ENCODE data around the gene KRTAP5-7.
A peak's percentile ranks its signal among the peaks of the same experiment; 100 is the strongest.
"Not testable (repeated sequence)": the region's sequence is repeated elsewhere in the genome, so short reads cannot be mapped to it uniquely, and the experiment has no call there.

The KRTAP5-7 gene

DNA sequence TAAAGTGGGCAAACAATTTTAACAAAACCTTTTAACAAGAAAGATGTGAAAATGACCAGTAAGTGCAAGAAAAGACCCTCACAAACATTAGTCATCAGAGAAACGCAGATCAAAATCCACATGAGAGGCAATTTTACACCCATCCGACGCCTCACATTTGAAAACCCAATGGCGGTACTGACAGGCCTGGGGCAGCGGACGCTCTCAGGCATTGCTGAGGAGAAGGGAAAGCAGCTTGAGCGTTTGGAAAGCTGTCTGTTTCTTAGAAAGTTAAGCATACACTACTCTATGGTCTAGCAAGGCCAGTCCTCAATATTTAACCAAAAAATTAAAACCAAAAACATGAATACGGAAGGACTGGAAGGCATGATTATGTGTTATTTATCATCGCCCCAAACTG, 8.8 kb downstream of the KRTAP5-7 start:
- no peak for DNase-seq

DNA sequence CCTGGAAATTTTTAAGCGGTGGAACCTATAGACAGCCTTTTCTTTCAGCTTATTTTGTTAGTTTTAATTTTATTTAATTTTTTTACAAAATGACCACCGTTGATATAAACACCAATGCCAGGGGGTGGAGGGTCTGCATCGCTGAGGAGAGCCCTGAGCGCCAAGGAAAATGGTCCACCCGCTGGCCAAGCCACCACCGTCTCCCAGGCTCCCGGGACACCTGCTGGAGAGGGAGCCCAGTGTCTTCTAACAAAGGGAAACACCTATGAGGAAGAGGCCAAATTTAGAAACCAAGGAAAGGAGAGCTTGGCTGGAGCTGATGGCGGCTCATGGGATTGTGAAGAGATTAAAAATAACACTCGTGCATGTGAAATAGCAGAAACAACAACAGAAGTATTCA, 10.5 kb downstream of the KRTAP5-7 start:
- DNase-seq, result no peak

DNA sequence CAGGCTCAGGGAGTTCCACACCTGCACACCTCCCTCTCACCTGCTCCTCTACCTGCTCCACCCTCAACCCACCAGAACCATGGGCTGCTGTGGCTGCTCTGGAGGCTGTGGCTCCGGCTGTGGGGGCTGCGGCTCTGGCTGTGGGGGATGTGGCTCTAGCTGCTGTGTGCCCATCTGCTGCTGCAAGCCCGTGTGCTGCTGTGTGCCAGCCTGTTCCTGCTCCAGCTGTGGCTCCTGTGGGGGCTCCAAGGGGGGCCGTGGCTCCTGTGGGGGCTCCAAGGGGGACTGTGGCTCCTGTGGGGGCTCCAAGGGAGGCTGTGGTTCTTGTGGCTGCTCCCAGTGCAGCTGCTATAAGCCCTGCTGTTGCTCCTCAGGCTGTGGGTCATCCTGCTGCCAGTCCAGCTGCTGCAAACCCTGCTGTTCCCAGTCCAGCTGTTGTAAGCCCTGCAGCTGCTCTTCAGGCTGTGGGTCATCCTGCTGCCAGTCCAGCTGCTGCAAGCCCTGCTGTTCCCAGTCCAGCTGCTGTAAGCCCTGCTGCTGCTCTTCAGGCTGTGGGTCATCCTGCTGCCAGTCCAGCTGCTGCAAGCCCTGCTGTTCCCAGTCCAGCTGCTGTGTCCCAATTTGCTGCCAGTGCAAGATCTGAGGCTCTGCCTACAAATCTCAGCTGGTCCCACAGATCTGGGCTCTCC, 11.1 kb downstream of the KRTAP5-7 start, which contains the start of gene KRTAP5-8:
Gene KRTAP5-8 (plus strand): TSS at position 49 of the 689 bp plus-strand sequence. CDS start 31 bp downstream, at position 80.
- DNase-seq, result not testable (repeated sequence)

DNA sequence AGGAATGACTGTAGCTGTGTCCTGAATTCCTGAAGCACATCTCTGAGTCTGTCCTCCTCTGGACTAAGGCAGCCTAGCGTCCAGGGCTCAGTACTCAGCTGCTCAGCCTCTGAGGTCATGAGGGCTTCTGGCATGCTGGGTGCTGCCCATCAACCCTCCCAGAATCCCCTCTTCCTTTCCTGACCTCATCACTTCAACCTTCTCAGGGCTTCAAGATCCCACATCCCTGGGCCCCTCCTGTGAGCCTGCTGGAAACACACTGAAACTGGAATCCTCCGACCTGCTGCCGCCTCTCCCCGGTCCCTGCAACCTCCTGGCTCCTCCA, 11.6 kb downstream of the KRTAP5-7 start:
- no peak for DNase-seq

DNA sequence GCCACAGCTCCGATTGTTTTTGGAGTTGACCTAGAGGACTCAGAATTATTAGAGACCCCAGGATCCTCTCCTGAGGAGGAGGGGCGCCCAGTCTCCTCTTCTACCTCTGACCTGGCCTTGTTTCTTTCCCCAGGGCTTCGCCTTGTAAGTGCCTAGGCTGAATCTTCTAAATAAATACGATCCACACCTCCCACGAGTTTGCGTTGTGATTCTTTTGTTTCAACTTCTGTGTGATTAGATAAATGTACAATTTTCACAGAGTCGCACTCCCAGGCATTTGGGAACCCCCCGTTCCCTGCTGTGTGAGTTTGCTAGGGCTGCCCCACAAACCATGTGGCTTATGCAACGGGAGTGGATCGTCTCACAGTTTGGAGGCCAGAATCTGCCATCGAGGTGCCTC, 11.9 kb downstream of the KRTAP5-7 start:
- no peak for DNase-seq

DNA sequence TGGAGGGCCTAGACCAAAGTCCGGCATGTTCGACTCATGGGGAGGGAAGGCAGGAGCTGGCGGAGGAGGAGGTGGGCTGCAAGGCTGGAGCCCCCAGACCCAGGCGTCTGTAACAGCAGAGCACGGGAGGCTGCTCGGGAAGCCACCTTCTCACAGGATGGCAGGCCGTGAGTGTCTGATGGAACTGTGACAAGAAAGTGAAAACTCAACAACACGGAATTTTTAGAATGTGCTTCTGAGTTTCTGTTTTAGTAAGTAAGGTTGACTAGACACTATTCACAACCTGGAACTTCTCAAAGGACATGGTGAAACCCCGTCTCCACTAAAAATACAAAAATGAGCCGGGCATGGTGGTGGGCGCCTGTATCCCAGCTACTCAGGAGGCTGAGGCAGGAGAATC, 12.9 kb downstream of the KRTAP5-7 start:
- not testable (repeated sequence) for DNase-seq

DNA sequence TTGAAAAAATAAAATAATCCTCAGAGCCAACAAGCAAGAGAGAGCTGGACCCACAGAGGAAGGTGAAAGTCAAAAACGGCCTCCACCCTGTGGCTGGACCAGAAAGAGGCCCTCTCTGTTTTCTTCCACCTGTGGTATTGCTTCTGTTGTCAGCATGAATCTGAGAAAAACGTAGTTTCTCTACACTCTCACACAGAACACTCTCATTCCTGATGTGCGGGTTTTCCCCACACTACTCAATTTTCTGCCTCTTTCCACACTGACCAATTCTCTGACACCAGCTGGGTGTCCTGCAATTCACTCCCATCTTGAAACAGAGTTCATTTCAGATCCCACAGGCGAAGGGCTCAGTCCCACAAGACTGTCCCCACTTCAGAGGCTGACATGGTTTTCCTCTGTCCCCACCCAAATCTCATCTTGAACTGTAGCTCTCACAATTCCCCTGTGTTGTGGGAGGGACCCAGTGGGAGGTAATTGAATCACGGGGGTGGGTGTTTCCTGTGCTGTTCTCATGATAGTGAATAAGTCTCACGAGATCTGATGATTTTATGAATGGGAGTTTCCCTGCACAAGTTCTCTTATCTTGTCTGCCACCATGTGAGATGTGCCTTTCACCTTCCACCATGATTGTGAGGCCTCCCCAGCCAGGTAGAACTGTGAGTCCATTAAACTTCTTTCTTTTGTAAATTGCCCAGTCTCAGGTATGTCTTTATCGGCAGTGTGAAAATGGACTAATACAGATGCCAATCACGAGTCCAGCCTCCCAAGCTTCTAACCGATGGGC, 13.6 kb downstream of the KRTAP5-7 start:
- not testable (repeated sequence) for DNase-seq

DNA sequence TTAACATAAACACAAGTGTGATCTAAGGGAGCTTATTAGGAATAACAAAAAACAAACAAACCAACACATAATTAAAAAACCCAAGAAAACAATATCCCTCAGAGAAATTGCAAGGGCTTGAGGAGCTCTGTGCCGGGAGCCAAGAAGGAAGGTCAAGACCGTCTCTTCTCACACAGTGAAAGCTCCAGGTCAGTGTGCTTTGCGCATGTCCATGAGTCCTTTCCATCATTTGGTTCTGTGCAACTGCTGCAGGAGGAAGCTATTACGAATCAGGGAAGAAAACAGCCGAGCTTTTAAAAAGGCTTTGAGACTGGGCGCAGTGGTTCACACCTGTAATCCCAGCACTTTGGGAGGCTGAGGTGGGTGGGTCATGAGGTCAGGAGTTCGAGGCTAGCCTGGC, 15.3 kb downstream of the KRTAP5-7 start:
- no peak for DNase-seq

DNA sequence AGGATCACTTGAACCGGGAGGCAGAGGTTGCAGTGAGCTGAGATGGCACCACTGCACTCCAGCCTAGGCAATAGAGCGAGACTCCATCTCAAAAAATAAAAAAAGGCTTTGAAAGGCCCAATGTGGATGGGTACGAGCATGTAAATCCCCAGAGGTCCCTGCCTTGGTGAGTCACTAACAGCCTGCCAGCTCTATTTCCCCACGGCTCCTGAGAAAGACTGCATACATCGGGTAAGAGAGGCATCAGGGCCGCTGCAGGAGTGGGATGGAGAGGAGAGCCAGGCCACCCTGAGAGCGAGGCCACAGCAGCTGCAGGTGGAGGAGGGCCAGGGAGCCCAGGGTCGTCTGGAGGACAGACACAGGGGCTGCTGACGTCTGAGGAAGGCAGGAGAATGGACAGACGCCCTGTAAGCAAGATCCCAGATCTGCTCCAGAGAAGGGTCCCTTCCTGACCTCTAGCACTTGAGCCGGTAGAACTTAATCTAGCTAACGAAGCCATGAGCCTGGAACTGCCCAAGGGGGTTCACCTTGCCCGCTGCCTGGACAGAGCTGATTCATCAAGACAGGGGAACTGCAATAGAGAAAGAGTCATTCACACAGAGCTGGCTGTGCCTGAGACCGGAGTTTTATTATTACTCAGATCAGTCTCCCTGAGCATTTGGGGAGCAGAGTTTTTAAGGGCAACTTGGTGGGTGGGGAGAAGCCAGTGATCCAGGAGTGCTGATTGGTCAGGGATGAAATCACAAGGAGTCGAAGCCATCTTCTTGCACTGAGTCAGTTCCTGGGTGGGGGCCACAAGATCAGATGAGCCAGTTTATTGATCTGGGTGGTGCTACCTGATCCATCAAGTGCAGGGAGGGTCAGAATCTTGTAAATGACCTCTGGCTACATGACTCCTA, 16.1 kb downstream of the KRTAP5-7 start:
- DNase-seq, result no peak

DNA sequence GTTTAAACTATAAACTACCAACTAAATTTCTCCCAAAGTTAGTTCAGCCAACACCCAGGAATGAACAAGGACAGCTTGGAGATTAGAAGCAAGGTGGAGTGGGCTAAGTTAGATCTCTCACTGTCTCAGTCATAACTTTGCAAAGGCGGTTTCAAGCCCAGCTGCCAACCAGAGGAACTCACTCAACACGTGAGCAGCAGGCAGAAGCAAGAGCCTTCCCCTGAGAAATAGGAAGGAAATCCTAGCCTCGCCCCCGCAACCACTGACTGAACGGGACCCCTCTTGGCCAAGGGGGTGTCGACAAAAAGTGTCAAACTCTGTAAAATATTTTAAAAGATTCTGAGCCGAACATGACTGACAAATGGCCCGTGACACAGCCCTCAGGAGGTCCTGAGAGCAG, 16.8 kb downstream of the KRTAP5-7 start:
- DNase-seq, result no peak

DNA sequence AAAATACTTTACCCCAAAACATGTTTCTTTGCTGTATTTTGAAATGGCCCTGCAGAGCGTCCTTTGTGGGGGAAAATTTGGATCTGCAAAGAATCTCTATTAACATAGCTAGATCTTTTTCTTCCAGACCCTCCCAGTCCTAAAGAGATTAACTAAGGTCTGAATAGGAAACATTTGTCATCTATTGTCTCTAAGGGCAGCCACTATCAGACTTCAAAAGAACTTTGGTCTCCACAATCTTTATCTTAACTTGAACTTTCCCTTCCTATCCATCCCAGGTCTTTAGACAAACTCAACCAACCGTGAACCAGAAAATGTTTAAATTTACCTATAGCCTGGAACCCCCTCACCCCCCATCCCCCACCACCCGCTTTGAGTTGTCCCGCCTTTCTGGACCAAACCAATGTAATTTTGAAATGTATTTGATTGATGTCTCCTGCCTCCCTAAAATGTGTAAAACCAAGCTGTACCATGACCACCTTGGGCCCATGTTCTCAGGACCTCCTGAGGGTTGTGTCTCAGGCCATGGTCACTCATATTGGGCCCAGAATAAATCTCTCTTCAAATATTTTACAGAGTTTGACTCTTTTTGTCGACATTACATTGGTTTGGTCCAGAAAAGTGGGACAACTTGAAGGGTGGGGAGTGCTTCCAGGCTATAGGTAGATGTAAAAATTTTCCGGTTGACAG, 17.6 kb downstream of the KRTAP5-7 start:
- DNase-seq, result no peak

DNA sequence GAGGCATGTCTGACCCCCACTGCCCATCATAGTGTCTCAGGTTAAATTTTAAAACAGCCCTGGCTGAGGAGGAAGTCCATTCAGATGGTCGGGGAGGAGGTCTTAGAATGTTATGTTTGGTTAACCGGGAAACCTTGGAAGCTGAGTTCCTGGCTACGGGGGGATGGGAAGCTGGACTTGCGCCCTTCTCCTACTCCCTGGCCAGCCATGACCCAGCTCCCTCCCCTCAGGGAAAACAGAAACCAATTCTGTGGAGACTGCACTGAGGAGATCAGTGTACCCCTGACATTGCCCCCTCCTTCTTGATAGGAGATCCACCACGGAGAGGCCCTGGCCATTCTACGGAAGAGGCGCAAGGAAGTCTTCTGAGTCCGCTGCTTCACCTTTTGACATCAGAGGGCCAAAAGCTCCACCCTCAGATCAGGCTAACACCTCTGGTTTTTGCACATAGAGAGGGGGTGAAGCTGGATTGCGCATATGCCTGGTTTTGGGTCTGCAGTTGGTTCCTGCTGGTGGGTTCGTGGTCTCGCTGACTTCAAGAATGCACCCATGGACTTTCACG, 18.4 kb downstream of the KRTAP5-7 start:
- no peak for DNase-seq

DNA sequence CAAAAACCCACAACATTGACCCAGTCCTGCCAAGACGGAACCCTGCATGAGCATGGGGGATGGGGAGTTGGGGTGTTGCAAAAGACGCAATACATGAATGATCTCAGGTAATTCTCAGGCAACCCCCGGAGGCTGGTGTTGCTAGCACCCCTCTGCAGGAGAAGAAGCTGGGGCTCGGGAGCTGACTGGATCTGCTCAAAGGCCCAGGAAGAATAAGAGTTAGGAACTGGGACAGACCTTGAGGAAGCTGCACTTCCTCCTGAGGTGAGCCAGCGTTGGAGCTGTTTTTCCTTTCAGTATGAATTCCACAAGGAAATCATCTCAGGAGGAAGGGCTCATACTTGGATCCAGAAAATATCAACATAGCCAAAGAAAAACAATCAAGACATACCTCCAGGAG, 21.1 kb downstream of the KRTAP5-7 start, which contains the start of gene KRTAP5-9:
Gene KRTAP5-9 (plus strand): TSS at position 301 of the 400 bp plus-strand sequence. CDS start 238 bp downstream, outside the sequence.
- no peak for DNase-seq

DNA sequence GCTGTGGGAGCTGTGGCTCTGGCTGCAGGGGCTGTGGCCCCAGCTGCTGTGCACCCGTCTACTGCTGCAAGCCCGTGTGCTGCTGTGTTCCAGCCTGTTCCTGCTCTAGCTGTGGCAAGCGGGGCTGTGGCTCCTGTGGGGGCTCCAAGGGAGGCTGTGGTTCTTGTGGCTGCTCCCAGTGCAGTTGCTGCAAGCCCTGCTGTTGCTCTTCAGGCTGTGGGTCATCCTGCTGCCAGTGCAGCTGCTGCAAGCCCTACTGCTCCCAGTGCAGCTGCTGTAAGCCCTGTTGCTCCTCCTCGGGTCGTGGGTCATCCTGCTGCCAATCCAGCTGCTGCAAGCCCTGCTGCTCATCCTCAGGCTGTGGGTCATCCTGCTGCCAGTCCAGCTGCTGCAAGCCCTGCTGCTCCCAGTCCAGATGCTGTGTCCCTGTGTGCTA, 21.7 kb downstream of the KRTAP5-7 start:
- DNase-seq, result no peak

DNA sequence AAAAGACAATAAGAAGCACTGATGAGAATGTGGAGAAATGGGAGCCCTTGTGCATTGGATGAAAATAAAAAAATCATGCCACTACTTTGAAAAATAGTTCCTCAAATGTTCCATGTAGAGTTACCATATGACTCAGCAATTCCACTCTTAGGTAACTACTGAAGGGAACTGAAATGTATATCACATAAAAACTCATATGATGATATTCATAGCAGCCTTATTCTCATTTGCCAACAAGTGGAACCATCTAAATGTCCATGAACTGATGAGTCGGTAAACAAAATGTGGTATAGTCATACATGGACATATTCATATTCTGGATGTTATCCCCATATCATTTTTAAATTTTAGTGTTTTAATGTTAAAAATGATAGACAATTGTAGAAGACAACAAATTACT, 24.6 kb downstream of the KRTAP5-7 start:
- no peak for DNase-seq

DNA sequence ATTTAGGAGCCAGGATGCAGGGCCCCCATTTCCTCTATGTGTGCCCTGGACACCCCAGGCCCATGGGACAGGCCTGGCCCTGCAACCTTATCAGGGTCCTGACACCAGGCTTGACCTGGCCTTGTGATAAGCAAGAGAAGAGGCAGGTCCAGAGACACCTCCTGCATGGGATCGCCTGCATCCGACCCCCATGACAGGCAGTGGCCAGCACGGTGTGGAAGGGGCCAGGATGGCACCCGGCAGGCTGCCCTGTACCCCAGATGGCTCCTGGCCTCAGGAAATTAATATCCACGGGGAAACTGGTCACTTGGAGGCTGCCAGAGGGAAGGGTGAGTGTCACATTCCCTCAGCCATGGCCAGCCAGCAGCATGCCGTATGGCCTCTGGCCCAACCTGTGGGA, 27.9 kb downstream of the KRTAP5-7 start:
- DNase-seq, result no peak

DNA sequence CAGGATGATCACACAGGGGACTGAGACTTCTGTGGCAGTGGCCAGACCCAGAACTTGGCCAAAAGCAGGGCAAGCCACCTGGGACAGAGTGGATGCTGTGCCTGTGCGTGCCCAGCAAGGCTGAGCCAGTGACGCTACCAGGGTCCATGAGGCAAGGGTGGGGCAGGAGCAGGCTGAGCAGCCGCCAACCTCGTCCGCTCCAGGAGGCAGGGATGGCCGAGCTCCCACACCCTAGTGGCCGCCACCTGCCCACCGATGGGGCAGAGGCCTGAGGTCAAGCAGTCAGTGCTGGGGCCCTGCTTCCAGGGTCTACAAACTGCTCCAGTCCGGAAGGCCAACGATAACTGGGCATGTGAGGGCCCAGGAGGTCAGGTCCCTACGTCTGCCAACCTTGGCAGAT, 28.4 kb downstream of the KRTAP5-7 start:
- no peak for DNase-seq

DNA sequence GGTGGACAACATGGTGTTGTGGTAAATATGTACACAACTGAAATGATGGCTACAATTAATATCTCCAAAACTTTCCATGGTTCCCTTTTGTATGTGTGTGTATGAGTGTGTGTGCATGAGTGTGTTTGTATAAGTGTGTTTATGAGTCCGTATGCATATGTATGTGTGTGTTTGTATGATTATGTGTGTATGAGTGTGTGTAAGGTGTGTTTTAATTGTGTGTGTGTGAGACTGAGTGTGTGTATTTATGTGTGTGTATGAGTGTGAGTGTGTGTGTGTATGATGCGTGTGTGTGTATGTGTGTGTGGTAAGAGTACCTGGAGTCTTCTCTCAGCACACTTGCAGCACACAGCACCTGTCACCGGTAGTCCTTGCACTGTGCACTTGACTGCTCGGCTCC, 29.0 kb downstream of the KRTAP5-7 start:
- DNase-seq, result no peak

DNA sequence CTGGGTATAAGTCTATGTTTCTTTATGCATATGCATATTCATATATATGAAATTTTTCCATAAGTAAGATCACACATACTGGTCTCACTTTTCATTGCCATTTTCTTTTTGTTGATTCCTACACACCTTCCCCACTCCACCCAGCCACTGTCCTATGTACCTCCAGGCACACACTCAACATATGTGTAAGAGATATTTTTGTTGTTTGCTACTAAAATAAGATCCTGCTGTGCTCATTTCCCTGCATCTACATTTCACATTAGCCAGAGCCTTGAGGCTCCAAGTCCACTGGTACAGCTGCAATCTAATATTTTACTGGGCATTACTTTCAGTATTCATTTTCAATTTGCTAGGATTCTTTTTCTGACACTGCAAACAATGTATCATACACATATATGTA, 30.2 kb downstream of the KRTAP5-7 start:
- no peak for DNase-seq

DNA sequence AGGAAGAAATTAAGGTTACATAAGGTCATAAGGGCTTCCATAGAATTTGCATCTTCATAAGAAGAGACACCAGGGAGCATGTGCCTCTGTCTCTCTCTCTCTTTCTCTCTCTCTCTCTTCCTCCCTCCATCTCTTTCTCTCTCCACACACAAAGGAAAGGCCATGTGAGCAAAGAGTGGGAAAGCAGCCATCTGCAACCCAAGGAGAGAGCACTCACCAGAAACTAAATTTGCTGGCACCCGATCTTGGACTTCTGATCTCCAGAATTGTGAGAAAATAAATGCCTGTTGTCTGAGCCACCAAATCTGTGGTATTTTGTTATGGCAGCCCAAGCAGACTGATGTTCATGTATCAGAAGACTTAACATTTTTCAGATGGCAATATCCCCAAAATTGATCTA, 31.9 kb downstream of the KRTAP5-7 start:
- no peak for DNase-seq

DNA sequence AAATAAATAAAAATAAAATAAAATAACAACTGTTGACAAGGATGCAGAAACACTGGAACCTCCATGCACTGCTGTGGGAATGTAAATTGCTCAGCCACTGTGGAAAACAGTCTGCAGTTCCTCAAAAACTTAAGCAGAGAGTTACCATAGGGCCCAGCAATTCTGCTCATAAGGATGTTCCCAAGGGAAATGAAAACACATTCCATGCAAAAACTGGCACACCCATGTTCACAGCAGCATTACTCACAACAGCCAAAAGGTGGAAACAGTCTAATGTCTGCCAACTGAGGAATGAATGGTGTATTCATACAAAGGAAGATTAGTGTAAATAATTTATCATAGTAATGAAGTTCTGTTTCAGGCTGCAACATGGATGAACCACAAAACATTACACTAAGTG, 35.1 kb downstream of the KRTAP5-7 start:
- DNase-seq, result no peak

DNA sequence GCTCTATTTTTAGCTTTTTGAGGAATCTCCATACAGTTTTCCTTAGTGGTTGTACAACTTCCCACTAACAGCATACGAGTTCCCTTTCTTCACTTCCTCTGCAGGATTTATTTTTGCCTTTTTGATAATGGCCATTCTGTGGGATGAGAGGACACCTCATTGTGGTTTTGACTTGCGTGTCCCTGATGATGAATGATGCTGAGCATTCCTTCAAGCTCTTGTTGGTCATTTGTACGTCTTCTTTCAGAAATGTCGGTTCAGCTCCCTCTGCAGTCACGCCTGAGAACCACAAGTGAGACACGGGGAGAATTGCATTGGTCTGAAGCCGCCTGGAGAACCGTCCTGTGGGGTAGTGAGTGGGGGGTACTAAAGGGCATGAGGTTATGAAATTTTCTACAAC, 36.3 kb downstream of the KRTAP5-7 start:
- peak; percentile 52 for DNase-seq
